SIG-M5 (cell line): ENCODE data around the gene CNNM3.
"Not testable (repeated sequence)": the region's sequence is repeated elsewhere in the genome, so short reads cannot be mapped to it uniquely, and the experiment has no call there.

Experiments
- DNase-seq: peaks from one replicate; lab custom pipeline; 2025; lab: John Stamatoyannopoulos, UW

Gene CNNM3

DNA sequence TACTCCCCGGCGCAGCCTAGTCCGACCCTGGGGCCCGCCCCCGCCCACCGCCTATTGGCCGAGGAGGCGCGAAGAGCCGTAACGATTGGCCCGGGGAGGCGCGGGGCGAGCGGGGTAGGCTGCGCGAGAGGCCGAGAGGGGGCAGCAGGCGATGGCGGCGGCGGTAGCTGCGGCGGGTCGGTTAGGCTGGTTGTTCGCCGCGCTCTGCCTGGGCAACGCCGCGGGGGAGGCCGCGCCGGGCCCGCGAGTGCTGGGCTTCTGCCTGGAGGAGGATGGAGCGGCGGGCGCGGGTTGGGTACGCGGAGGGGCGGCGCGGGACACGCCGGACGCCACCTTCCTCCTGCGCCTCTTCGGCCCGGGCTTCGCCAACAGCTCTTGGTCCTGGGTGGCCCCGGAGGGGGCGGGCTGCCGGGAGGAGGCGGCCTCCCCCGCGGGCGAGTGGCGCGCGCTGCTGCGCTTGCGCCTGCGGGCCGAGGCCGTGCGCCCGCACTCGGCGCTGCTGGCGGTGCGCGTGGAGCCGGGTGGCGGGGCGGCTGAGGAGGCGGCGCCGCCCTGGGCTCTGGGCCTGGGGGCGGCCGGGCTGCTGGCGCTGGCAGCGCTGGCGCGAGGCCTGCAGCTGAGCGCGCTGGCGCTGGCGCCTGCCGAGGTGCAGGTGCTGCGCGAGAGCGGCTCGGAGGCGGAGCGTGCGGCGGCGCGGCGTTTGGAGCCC is at the start of gene CNNM3:
Gene CNNM3, plus strand, starts transcription at position 142 of the 709 bp plus-strand sequence. Its CDS starts 10 bp downstream, at position 152.
- DNase-seq, result peak; percentile 42

DNA sequence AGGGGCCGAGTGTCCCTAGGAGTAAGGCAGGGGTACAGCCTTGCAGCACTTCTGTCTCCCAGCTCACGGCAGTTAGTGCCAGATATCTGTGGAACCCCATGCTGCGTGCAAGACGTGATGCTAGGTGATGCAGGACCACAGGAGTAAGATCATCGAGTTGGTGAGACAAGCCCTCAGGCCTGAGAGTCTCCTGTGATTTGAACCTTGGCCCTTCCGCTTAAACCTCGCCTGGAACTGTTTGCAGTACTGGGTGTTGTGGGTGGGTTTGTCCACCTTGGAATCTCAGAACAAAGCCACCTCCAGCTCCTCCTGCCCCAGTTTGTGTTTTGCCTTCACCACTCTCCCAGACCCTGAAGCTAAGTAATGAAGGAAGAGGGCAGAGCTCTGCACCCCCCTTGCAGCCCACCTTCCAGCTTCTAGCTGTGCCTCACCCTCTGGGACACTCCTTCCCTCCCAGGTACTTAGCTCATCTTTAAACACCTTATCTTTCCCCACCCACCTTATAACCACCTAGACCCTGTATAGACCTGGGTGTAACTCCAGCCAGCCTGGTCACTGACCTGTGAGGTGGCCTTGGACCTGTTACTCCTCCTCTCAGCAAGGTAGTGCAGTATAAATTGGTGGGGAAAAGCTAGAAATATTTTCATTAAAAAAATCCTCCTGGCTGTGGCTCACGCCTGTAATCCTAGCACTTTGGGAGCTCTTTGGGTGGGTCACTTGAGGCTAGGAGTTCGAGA is 48.8 kb upstream of the CNNM3 start:
- DNase-seq, result no peak

DNA sequence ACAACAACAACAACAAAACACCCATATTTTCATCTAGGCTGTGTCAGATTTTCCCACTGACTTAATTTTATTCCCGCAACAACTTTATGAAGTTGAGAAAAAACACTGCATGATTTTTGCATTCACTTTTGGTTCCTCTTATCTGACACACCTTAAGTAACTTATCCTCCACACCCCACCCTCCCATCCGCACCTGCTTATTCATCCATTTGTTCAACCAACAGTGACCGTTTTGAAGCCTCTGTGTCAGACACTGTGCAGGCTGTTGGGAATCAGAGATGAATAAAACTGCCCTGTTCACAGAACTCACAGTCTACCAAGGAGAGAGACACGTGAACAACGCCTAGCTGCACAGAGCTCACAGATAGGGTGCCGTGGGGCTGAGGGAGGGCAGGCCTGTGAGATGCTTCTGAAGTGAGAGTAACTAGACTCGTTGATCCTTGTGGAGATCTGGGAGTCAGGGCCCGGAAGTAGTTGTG is 47.9 kb upstream of the CNNM3 start:
- DNase-seq, result no peak

DNA sequence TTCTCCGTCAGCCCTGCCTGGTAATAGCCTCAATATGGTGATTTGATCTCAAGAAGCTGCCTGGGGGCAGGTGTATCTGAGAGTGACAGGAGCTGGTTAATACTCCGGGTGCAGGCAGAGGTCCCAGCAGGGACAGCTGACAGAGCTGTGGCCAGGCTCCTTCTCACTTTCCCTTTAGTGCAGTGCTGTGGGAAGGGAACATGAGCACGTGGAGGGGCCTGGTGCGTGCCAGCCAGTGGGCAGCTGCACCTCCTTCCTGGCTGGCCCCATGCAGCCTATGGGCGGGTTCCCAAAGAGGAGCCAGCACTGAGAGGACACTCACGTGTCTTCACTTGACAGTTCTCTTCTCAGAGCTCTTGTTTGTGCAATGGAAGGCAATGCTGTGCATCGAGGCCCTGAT is 46.3 kb upstream of the CNNM3 start:
- no peak for DNase-seq

DNA sequence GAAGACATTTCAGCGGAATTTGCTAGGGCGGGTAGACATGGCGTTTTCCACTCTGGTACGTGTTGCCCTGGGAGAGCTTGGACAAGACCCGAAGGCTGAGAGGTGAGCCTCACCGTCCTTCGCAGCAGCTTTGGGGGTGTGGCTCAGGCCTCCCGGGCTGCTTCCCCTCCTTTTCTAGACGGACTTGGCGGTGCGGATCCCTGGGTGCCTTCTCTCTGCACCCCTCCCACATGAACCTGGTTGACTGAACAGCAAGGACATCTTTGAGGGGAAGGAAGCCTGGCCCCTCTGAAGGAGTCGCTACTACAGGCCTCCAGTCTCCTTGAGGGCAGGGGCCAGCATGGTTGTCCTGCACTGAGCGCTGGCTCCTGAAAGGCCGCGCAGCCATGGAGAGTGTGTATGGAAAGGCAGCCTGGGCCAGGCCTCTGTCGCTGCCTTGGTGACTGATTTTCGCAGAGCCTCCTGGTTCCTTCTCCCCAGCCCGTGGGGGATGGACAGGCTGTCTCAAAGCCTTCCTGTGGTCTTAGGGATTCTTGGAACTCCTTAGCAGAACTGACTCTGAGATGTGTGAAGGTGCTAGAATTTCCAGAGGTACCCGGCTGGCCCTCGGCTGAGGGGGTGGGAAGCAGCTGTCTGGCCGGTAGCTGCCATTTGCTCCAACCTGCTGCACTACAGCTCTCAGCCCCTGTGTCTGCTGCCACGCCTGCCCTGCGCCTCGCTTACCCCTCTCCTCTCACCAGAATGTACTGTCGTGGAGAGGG is 45.4 kb upstream of the CNNM3 start:
- DNase-seq, result no peak

DNA sequence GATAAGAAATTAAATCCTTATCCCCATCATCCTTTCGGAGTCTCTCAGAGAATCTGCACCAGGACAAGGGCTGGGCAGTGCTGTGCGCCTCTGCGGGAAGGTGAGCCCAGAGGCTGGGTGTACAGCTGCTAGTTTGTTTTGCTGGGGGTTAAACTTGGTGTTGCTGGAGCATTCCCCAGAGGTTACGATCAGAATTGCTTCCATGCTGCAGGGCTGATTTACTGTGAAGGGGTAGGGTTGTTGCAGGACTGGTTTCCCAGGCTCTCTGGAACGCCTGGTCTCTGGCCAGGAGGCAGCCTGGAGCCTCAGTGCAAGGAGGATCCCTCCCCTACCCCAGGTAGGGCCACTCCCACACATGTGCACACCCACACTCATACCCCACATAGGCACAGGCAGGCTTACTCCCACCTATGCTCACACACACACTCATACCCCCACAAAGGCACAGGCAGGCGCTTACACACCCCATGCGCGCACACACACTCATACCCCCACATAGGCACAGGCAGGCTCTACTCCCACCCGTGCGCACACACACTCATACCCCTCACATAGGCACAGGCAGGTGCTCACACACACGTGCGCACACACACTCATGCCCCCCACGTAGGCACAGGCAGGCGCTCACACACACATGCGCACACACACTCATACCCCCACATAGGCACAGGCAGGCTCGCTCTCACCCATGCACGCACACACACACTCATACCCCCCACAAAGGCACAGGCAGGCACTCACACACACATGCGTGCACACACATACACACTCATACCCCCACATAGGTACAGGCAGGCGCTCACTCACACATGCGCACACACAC is 44.1 kb upstream of the CNNM3 start:
- DNase-seq, result no peak

DNA sequence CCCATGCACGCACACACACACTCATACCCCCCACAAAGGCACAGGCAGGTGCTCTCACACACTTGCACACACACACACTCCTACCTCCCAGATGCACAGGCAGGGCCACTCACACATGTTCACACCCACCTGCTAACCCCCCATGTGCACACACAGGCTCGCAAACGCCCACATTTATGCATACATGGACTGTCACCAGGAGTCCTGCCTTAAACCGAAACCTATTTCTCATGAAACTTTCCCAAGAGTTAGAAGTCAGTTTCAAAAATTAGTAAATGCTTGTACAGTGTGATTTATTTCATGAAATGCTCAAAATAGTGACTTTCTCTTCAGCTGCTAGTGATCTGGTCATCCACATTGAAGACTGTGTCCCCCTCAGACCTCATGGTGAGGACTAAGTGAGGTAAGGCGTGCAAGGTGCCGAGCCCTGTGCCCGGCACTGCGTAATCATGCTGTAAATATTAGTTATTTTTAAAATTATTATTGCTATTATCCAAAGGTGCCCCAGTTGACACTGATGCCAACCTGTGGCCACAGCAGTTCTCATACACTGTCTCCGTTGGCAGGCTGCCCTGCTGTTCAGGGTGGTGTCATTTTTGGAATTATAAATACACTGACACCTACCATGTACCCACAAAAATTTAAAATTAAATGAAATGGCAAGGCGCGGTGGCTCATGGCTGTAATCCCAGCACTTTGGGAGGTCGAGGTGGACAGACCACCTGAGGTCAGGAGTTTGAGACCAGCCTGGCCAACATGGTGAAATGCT is 43.0 kb upstream of the CNNM3 start:
- no peak for DNase-seq

DNA sequence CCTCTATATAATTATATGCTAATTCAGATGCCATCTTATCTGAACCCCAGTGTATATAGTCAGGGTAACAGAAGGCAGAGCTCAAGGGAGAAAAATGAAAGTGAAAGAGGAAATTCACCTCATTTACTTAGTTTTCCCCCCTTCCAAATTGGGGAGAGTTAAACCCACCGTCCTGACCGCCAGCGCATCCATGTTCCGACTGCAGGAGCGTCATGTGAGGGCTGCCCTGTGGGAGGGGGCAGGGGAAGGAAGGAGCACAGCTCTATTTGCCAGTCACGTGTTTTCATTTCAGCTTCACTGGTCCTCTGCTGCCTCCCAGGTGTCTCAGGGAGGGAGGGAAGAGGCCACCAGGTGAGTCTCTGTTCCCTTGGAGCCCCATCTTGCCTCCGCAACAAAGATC is 42.1 kb upstream of the CNNM3 start:
- DNase-seq, result no peak

DNA sequence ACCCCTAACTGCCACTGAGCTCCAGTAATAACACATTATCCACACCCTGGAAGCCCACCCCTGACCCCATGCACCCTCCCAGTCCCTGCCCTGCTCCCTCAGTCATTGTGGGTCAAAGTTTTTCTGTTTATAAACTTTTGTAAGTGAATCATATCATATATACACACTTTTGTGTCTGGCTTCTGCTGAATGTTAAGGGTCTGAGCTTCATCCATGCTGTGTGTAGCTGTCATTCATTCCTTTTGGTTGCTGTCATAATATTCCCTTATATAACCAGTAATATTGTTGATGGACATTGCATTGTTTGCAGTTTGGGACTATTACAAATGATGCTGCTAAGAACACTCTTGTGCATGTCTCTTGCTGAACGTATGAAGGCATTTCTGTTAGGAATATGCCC is 40.9 kb upstream of the CNNM3 start:
- DNase-seq, result no peak

DNA sequence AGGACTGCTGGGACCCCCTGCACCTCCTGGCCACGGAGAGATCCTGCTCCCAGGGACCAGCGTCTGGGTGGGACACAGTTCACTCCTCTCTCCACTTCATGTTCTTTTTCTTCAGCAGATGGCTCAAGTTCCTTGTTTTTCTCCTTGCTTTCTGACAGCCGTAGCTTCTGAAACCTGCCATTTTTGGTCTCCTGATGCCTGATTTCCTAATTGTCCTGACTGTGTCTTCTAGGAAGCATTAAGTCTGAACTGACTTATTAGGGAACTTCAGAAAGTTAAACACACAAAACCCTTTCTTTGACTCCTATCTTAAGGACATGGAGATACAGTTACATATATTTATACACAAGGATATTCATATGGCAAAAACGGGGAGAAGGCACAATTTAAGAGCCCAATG is 32.7 kb upstream of the CNNM3 start:
- no peak for DNase-seq

DNA sequence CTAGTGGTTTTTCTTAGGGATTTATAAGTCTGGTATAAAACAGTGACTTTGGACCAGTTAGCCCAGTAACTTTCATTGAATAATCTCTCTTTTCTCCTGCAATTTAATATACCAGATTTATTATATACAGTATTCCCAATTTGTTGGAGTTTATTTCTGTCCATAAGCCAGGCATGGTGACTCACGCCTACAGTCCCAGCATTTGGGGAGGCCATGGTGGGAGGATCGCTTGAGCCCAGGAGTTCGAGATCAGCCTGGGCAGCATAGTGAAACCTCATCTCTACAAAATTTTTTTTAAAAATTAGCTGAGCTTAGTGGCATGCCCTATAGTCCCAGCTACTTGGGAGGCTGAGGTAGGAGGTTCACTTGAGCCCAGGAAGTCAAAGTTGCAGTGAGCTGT is 28.7 kb upstream of the CNNM3 start:
- DNase-seq, result no peak

DNA sequence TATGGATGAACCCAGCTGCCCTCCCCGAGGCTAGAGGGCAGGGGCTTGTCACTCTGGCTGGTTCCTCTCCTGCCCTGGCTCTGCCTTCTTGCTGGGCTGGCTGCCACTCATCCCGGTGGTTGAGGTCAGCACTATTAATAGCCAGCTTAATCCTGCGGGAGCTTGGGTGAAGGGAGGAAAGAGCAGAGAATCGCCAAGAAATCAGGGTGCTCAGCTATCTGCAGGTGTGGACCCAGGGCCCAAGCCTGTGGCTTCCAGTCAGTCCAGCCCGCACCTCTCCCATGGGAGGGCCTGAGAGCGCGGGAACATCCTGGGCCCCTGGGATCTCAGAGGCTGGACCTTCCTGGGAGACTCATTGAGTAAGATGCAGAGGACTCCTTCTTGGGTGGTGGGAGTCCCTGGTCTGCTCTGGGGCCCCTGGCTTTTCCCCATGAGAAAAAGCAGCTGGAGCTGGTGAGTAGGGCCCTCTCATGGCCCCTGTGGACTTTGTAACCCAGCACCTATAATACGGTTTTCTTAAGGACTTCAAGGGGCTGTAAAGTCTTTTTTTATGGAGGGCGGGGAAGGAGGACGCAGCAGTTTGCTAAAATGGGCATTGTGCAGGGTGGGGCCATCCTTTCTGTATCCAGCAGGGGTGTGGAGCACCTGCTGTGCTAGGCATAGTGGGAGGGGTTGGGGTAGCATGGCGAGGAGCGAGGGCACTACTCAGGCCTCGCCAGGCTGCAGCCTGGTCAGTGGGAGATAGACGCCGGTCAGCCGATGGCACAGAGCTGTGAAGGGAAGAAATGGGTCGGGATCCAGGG is 27.4 kb upstream of the CNNM3 start:
- DNase-seq, result no peak

DNA sequence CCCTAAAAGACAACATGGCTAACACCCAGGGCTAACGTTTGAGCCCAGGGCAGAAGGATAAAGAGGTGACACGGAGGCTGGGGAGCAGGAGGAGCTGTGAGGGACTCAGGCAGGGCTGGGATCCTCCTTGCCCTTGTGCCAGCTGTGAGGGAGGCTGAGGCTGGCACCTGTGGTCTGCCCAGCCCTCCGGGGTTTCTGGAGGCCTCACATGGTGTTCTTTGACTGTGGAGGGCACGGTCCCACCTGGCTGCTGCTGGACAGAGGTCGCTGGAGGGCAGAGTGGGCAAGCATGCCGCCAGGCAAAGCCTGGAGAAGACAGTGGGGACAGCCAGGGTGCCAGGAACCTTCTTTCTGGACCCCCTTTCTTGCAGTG is 26.8 kb upstream of the CNNM3 start:
- no peak for DNase-seq

DNA sequence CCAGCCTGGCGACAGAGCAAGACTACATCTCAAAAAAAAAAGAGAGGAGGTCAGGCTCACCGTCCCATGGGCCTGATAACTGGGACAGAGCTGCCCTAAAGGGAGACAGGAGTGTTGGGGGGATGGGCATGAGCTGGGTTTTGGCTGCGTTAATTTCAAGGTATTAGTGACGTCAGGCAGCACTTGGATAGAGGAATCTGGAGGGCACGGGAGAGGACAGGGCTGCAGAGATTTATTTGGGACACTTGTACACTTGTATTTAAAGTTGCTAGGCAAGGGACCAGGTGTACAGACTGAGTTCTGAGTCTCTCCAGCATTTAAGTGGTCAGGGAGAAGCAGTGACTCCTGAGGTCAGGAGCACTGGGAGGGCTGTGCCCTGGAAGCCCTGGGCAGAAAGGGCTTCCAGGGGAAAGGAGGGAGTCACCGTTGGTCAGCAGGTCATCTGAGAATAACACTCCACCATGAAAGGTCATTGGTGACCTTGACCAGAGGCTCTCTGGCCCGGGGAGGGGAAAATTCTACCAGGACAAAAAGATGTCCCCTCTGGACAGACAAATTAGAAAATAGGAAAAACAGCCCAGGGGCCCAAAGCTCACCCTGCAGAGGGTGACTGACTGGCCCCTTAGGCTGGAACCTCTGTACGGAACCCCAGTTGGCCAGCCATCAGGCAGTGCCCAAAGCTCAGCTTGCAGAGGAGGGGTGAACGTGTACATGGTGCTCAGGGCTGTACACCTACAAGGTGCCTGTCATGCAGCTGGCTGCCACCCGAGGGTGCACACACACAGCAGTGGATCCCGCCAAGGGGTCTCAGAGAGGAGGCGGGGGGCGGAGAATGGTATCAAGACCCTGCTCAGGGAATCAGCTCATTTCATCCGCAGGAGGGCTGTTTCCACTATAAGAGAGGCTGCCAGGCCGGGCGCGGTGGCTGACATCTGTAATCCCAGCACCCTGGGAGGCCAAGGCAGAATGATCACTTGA is 23.0 kb upstream of the CNNM3 start:
- no peak for DNase-seq

DNA sequence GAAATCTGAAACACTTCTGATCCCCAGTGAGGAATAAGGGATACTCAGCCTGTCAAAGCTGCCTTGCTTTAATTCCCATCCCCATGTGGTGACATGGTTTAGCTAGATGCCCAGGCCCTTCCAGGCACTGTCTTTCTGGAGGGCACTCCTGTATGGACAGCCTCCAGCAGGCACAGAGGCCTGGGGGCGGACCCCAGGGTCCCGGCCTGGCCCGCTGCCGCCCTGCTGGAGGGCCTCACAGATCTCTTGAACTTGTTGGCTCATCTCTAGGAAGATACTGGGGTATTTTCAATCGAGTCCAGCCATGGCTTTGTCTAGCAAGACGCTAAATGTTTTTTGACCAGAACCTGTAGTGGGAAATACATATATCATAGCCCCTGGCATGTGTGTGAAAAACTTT is 21.0 kb upstream of the CNNM3 start:
- no peak for DNase-seq

DNA sequence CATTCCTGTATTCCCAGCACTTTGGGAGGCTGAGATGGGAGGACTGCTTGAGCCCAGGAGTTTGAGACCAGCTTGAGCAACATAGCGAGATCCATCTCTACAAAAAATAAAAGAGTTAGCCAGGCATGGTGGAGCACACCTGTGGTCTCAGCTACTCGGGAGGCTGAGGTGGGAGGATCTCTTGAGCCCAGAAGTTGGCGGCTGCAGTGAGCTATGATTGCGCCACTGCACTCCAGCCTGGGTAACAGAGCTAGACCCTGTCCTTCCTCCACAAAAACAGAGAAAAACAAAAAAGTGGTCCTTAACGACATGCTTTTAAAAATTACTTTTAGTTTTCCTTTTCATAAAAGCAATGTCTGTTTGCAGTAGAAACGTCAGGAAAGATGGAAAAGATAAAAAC is 19.6 kb upstream of the CNNM3 start:
- not testable (repeated sequence) for DNase-seq

DNA sequence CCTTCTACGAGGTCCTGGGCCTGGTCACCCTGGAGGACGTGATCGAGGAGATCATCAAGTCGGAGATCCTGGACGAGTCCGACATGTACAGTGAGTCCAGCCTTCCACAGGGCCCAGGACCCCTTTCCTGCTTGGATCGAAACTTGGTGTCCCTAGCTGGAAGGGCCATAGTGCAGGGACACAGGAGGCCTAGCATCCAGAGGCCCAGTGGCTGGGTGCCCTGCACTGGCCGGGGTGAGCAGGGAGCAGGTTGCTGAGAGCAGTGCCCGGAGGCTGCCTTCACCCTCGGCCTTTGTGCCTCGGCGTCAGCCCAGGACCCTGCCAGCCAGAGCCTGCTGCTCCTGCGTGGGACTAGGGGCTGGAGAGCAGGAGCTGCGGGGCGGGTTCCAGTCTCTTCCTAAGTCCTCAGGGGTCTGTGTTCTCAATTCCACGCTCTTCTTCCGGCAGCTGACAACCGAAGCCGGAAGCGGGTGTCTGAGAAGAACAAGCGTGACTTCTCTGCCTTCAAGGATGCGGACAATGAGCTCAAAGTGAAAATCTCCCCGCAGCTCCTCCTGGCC is 18.9 kb upstream of the CNNM3 start:
- no peak for DNase-seq

DNA sequence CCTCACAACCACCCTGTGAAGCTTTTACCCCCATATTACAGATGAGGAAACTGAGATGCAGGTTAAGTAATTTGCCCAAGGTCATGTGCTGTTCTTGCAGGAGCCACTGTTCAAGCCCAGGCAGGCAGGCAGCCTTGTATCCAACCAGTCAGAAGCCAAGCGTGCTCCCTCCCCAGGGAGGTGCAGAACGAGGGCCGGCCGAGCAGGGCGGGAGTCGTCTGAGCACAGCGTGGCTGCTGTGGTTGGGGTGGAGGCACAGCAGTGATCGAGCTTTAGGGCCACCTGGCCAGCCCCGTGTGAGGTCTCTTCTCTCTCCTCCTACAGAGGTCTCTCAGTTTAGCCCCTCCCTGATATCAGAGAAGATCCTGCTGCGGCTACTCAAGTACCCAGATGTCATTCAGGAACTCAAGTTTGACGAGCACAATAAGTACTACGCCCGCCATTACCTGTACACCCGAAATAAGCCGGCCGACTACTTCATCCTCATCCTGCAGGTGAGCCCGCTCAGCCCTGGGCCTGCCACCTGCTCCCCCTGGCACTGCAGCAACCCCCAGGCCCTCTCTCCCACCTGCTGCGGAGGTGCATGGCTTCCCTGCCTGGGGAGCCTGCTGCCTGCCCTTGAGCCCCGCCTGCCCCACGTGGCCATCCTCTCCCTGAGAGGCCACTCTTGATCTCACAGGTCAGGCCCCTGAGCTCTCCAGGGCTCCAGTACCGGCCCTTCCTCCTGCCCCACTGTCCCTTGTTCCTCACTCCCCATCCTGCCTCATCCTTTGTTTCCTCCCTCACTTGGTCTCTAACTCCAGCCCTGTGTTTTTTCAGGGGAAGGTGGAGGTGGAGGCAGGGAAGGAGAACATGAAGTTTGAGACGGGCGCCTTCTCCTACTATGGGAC is 17.1 kb upstream of the CNNM3 start:
- no peak for DNase-seq
